Body of pancreas (tissue), 4 donors: ENCODE measurements around the gene CHCHD1. TPM values are rescaled to one million over a fixed set of nuclear protein-coding genes. Genes with fewer than 3 reads are reported as not detected.
"Not testable (repeated sequence)": the region's sequence is repeated elsewhere in the genome, so short reads cannot be mapped to it uniquely, and the experiment has no call there.

ENCODE experiments used
- ATAC-seq: fragments of 150-250 bp; one replicate; pipeline ENCODE4 v1.9.1; 2016
- DNase-seq, 4 donors: peaks; one replicate each; pipeline ENCODE4 v3.0.0-alpha.2; 2019
- H3K27ac ChIP-seq, 4 donors: fragments of 200-600 bp; sonication (generic); 1 replicate in 3 of 4; 2 replicates in 1 of 4; pipeline versions ENCODE4 v1.5.1 to v1.6.1; 2016 to 2019; ENCODE audit warnings: mild to moderate bottlenecking in 1 of 4, mixed read lengths in 1 of 4, moderate library complexity in 1 of 4
- H3K27me3 ChIP-seq, 2 donors: fragments of 200-600 bp; sonication (generic); one replicate each; pipeline ENCODE4 v1.6.0; 2016; ENCODE audit warnings: mild to moderate bottlenecking in 1 of 2
- H3K36me3 ChIP-seq, 2 donors: fragments of 200-600 bp; sonication (generic); replicated peaks in 1 of 2; 2 replicates each; pipeline ENCODE4 v1.5.1; 2016; ENCODE audit warnings: low read depth in 2 of 2; ENCODE audit not compliant: insufficient read depth in 1 of 2
- H3K4me1 ChIP-seq: fragments of 200-600 bp; sonication (generic); one replicate; pipeline ENCODE4 v1.6.0; 2016
- H3K4me3 ChIP-seq, 2 donors: fragments of 200-600 bp; sonication (generic); 1 replicate in 1 of 2; 2 replicates in 1 of 2; pipeline ENCODE4 v1.5.1; 2016 to 2019
- H3K9me3 ChIP-seq, 3 donors: fragments of 200-600 bp; sonication (generic); 1 replicate in 2 of 3; 2 replicates in 1 of 3; pipeline ENCODE4 v1.5.1; 2016
- CTCF ChIP-seq, 7 experiments: fragments of 450-650 bp in 4 of 7; fragments of 200-600 bp in 3 of 7; sonication (generic) in 3 of 7; IDR thresholded peaks; one replicate each; pipeline ENCODE4 v1.5.1; 2016 to 2019; ENCODE audit warnings: antibody characterized with exemption in 7 of 7
- POLR2A ChIP-seq, 3 donors: fragments of 450-650 bp; IDR thresholded peaks; one replicate each; pipeline ENCODE4 v1.6.1; 2016; ENCODE audit warnings: antibody characterized with exemption in 3 of 3, mild to moderate bottlenecking in 2 of 3
- WGBS, 2 donors: methylation state at CpG; one replicate each; pipeline ENCODE4 v1.1.5; 2017; 5-methylcytosine and 5-hydroxymethylcytosine counted together
- intact Hi-C: fragments of 100-400 bp; cut with DNase I; formaldehyde crosslinking; loops from one replicate; pipeline ENCODE4 v1.15.1; 2023
- small RNA-seq: library from RNA; depleted of rRNA; stranded (forward); fragments of <200 nt; gene quantifications from one replicate; pipeline ENCODE3, GENCODE V24; 2016
- total RNA-seq, 2 donors: library from RNA; depleted of rRNA; stranded (reverse); fragments of >200 nt; gene quantifications; one replicate each; pipeline ENCODE4 v1.1.0, GENCODE V29; 2016

Gene CHCHD1
- total RNA-seq, 2 donors from 2014 or later, result 9.3 to 15.8 TPM

DNA sequence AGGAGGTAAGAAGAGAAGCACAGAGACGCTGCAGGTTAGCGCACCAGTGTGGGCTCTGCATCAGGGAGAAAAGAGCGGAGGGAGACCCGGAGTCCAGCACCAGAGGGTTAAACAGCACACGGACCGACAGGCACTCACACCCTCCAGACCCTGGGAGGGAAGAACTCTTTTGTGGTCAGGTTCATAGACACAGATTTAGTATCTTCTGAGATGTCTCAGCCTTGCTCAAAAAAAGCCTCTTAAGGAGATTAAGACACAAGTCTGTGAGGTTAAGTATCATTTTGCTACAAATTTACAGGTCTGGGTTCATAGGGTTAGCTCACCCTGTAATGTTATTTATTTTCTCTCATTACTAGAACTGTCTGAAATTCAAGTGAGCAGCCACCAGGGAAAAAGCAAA lies 46.3 kb downstream of the CHCHD1 start:
- Histone ChIP-seq H3K36me3 (no peaks in the 10 kb centered on the region), H3K4me3 (no peak overlapping the region), H3K27ac (no peak overlapping the region), H3K4me1 (no peaks in the 10 kb centered on the region), H3K9me3 (no peaks in the 10 kb centered on the region), H3K27me3 (no peaks in the 10 kb centered on the region)
- 86 to 92% methylated on average over 6 of the region's 6 CpGs for WGBS, 2 donors
- ATAC-seq (no peak), DNase-seq (no peak)
- intact Hi-C loops, result no loop called here
- TF ChIP-seq CTCF (IDR thresholded peaks at IDR 0.05) (no peak), POLR2A (IDR thresholded peaks at IDR 0.05) (no peak)

DNA sequence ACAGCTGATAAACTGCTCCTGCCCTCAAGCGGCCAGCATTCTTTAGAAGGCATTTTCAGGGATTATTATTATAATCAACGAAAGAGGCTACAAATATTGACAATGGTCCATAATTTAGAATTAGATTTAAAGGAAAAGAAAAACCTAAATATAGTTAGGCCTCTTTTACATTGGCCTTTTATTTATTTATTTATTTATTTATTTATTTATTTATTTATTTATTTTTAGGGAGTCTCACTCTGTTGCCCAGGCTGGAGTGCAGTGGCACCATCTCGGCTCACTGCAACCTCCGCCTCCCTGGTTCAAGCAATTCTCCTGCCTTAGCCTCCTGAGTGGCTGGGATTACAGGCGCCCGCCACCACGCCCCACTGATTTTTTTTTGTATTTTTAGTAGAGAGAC lies 47.2 kb downstream of the CHCHD1 start:
- H3K27ac ChIP-seq, H3K4me1 ChIP-seq, H3K36me3 ChIP-seq, H3K27me3 ChIP-seq, intact Hi-C loops, ATAC-seq, DNase-seq, H3K4me3 ChIP-seq, H3K9me3 ChIP-seq: not testable (repeated sequence)
- 88 to 97% methylated on average over 7 of the region's 7 CpGs for WGBS, 2 donors

Small RNAs within 50 kb of the gene (small RNA-seq; reads per million reads assigned to genes)
- gene AC022400.4 (not detected), gene AC022400.9 (not detected), gene ZSWIM8-AS1 (not detected)

Other genes with a start within 250 kb of the CHCHD1 start
- gene USP54, start 190.7 kb upstream of the CHCHD1 start, total RNA-seq, result 10 to 100 TPM; 20.4 to 25.4 TPM
- gene MYOZ1, start 140.6 kb upstream of the CHCHD1 start, total RNA-seq, result not detected
- not detected for gene SYNPO2L, start 126.0 kb upstream of the CHCHD1 start, total RNA-seq
- gene AGAP5, start 83.9 kb upstream of the CHCHD1 start, total RNA-seq, result 10 to 100 TPM; 13.5 to 25.1 TPM
- 10 to 100 TPM; 29.1 to 30.3 TPM for gene SEC24C, start 37.7 kb upstream of the CHCHD1 start, total RNA-seq
- 10 to 100 TPM; 34.5 to 70.9 TPM for gene ZSWIM8, start 3.6 kb downstream of the CHCHD1 start, total RNA-seq
- gene NDST2, start 29.6 kb downstream of the CHCHD1 start, total RNA-seq, result 10 to 100 TPM; 21.1 to 25.4 TPM
- 10 to 100 TPM; 14.8 to 17.4 TPM for gene CAMK2G, start 92.5 kb downstream of the CHCHD1 start, total RNA-seq
- 1 to 10 TPM; 1.6 to 4.3 TPM for gene PLAU, start 129.1 kb downstream of the CHCHD1 start, total RNA-seq
- 10 to 100 TPM; 24.4 to 31.6 TPM for gene VCL, start 216.1 kb downstream of the CHCHD1 start, total RNA-seq